Measurements from ENCODE around the gene AACS.

GRCh38 chr12:125169870-125170269, 104.6 kb downstream of the AACS start:
- TF ChIP-seq POLR2A (IDR thresholded peaks at IDR 0.05): no peak
- TF ChIP-seq CTCF (IDR thresholded peaks at IDR 0.05): no peak

All from right lobe of liver (tissue), 4 donors.